ENCODE results near the gene CHRDL2.

GRCh38 chr11:74729397-74729796 lies 1.8 kb downstream of the CHRDL2 start:
- TF ChIP-seq, protein P1, sequence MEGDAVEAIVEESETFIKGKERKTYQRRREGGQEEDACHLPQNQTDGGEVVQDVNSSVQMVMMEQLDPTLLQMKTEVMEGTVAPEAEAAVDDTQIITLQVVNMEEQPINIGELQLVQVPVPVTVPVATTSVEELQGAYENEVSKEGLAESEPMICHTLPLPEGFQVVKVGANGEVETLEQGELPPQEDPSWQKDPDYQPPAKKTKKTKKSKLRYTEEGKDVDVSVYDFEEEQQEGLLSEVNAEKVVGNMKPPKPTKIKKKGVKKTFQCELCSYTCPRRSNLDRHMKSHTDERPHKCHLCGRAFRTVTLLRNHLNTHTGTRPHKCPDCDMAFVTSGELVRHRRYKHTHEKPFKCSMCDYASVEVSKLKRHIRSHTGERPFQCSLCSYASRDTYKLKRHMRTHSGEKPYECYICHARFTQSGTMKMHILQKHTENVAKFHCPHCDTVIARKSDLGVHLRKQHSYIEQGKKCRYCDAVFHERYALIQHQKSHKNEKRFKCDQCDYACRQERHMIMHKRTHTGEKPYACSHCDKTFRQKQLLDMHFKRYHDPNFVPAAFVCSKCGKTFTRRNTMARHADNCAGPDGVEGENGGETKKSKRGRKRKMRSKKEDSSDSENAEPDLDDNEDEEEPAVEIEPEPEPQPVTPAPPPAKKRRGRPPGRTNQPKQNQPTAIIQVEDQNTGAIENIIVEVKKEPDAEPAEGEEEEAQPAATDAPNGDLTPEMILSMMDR (IDR thresholded peaks at IDR 0.05; ENCODE audit: poor library complexity) = no peak
- no peak for TF ChIP-seq EZH2 (IDR thresholded peaks at IDR 0.05; ENCODE audit: borderline replicate concordance)

Measured in hepatocyte (in vitro differentiated cells).